ENCODE results near the gene CTNND2.
"Not testable (repeated sequence)": the region's sequence is repeated elsewhere in the genome, so short reads cannot be mapped to it uniquely, and the experiment has no call there.

Gene CTNND2

DNA sequence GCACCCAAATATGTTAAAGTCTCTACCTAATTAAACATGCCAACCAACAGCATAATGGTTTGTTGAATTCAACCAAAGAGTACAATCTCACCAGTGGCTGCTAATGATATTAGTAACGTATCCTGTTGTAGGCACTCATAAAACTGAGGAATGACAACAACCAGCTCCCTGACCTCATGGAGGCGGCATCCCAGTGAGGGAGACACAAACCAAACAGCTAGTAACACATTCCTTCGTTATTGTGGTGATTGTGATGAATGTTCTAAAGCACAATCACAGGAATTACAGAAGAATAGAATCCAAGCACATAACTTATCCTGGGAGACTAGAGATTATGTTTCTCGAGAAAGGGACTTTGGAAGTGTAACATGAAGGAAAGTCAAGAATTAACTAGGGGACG is 224.6 kb downstream of the CTNND2 start:
- no peak for DNase-seq (ENCODE audit: low read depth in 3 of 3)

DNA sequence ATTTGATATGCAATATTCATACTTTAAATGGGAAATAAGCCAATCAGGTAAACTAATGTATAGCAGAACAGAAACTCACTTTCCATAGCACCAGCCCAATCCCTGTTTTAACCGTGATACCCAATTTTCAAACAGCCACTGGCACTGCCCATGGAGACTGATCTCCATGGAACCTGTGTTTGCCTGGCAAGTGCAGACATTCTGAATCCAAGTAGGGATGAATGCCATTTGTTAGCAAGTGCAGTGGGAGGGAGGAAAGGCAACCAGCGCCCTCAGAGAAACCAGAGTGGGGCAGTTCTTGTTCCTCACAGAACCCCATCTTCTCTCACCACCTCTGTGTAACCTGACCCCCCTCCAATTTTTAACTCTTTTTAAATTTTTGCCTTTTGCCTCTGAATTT is 229.1 kb downstream of the CTNND2 start:
- no peak for DNase-seq (ENCODE audit: low read depth in 3 of 3)

DNA sequence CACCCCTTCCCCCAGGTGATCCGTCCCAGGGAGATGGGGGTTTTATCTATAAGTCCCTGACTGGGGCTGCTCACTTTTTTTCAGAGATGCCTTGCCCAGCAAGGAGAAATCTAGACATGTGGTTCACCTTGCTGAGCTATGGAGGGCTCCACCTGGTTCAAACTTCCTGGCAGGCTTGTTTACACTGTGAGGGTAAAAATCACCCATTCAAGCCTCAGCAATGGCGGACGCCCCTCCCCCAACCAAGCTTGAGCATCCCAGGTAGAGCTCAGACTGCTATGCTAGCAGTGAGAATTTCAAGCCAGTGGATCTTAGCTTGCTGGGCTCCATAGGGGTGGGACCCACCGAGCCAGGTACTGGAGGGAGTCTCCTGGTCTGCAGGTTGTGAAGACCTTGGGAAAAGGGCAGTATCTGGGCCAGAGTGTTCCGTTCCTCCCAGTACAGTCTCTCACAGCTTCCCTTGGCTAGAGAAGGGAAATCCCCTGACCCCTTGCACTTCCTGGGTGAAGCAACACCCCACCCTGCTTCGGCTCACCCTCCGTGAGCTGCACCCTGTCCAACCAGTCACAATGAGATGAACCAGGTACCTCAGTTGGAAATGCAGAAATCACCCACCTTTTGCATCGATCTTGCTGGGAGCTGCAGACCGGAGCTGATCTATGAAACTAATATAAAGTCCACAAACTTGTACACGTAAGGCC is 231.7 kb downstream of the CTNND2 start:
- DNase-seq (ENCODE audit: low read depth in 3 of 3): no peak

DNA sequence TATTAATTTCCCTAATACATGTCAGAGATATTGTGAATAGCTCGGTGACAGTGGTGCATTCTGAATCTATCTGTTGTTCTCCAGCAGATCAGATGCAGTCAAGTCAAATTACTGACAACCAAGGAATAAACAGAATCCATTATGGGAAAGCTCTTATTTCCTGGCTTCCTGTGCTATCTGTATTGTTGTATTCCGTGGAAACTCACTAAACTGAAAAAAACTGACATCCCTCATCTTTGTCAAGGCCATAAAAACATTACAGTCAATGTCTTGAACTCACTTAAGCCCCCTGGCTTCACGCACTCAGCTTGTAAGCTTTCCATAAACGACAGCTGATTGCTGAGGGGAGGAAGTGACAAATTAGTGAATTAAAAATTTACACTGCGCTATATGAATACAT is 245.9 kb downstream of the CTNND2 start:
- no peak for DNase-seq (ENCODE audit: low read depth in 3 of 3)

DNA sequence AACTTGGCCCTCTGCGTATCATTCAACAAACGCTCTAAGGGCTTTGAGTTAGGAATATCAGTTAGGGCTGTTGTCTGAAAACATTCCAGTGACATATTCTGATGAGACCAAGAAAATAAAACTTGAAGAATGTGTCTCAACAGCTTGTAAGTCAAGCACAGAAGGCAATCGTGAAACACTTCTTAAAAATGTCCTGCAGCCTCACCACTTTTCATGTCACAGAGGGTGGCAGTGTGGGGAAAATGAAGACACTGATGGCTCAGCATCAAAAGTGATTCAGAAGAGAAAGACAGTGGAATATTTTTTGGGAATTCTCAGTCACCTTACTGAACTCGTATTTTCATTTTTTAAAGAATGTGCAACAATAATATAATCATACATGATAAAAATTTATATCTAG is 247.3 kb downstream of the CTNND2 start:
- DNase-seq (ENCODE audit: low read depth in 3 of 3): no peak

DNA sequence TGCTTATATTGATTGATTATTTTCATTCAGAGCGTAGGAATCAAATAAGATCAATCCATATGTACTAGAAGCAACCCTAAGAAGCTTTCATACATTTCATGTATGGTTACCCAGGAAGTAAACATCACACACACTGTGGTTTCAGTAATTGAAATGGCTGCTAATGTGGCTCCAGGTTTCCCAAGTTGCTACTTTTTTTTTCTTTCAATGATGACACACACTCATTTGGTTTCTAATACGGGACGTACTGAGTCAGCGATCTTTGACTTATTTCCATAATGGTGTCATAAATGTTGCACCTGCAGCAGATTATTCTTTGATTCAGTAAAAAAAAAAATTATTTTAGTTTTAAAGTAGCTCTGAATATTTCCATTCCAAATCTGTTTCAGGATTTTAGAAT is 248.6 kb downstream of the CTNND2 start:
- no peak for DNase-seq (ENCODE audit: low read depth in 3 of 3)

DNA sequence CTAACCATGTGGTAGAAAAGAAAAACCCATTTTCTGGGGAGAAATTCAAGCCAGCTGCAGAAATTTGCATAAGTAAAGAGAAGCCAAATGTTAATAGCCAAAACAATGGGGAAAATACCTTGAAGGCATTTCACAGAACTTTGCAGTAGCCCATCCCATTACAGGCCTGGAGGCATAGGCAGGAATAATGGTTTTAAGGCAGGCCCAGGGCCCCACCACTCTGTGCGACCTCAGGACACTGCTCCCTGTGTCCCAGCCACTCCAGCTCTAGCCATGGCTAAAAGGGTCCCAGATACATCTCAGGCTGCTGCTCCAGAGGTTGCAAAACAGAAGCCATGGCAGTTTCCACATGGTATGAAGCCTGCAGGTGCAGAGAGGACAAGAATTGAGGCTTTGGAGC is 253.3 kb downstream of the CTNND2 start:
- DNase-seq (ENCODE audit: low read depth in 3 of 3): no peak

DNA sequence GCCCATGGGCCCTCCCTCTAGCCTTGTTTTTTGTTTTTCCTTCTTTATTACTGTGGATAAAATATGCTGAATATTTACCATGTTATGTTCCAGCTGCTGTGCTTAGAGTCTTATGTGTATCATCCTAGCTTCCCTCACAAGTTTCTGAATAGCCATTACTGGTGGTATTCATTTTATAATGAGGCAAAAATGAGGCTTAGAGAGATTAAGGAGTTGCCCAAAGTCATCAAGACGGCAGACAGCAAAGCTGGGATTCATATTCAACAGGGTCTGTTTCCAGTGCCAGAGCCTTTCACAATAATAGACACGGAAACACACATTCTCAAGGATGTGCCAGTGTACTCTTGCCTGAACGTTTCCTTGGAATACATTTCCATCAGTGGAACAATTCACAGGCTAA is 258.1 kb downstream of the CTNND2 start:
- no peak for DNase-seq (ENCODE audit: low read depth in 3 of 3)

DNA sequence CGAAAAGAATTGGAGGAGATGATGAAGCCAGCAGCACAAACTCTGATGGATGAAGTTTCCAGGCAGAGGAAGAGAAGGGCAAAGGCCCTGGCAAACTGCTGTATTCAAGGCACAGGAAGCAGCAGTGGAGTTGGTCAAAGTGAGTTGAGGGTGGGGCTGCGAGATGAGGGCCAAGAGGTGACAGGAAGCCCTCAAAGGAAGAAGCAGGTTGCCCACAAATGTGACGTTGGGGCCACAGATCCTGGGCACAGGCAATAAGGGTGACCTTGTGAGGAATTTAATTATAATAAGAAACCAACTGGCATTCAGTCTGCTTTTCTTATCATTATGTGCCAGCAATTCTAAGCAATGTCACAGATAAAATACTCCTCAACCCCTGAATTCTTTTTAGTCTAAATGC is 261.8 kb downstream of the CTNND2 start:
- DNase-seq (ENCODE audit: low read depth in 3 of 3): no peak

DNA sequence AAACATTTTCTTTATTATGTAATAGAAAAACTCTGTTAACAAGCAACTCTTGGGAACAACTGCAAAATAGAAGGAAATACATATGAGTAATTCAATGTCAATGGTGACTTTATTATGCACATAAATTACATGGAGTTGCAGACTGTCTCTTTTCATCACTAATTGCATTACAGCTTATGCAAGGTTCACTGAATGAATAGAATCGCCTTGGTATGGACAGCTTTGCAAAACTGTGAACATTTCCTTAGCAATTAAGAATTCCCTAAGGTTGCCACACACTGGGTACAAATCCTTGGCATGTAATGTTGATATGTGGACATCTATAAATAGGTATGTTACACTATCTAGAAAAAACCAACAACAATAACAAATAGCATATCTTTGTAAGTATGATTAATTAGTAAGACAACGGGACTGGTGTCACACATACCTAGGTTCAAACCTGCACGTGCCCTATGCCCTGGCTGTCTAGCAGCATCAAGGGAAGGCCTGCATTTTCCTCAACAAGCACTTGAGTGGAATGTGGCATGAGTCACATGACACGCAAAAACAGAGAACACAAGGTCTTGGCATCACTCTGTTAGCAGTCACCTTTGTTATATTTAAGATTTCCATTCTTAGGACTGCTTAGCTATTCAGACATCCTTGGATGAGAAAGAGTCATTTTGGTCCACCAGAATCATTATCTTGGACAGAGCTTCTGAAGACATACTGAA is 263.9 kb downstream of the CTNND2 start:
- DNase-seq (ENCODE audit: low read depth in 3 of 3): no peak

DNA sequence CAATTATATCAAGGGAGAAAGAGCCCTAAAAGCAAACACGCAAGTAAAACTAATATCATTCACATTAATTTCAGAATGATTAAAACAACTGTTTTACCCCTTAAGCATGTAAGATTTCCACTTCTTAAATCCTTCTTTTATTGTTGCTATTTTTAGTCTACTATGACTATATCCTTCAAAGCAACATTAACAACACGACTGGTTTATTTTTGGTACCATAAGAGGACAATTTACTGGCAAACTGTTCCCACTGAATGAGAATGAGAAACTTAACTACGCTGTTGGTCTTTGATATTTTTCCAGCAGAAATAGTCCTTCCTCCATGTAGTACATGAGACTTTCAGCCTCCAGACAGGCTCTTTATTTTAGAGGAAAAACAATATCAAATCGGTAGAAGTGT is 281.5 kb downstream of the CTNND2 start:
- DNase-seq (ENCODE audit: low read depth in 3 of 3): no peak

DNA sequence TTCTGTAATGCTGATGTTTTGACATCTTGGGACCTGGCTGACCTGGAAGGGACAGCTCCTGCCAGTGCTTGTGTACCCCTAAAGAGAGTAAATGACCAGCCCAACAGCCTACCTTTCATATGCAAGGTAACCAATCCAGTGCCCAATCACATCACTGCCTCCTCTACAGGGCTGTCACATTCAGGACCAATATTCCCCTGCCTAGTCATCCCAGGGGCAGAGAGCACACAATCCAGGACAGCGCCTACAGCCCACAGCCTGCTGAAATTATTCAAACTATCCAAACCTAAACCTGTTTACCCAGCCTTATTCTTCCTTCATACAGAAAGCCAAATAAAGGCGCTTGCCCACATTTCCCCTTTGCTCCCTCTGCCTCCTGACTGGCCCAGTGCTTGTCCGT is 284.1 kb downstream of the CTNND2 start:
- no peak for DNase-seq (ENCODE audit: low read depth in 3 of 3)

DNA sequence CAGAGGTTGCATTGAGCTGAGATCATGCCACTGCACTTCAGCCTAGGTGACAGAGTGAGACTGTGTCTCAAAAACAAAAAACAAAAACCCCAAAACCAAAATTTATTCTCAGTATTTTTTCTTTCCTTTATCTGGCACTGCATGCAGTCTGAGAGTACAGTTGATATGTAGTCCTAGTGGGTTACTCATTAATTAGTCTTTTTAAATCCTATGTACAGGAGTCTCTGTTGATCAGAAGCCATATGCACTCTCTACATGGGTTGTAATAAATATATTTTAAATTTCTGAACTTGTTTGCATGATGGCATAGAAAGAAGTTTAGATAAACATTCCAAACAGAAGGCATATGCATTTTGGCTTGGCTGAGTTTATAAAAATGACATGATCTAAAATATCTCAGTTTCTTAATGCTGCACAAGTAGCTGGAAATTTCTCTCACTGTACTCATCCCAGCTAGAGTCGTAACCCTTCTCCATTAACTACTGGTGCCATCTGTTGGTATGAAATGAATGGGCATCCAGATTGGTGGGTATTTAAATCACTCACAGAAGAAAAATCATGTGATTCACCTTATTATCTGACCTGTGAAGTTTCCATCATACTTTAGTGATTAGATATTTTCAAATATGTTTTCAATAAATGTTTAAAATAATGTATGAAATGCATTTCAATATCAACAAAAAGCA is 284.8 kb downstream of the CTNND2 start:
- DNase-seq (ENCODE audit: low read depth in 3 of 3): no peak

DNA sequence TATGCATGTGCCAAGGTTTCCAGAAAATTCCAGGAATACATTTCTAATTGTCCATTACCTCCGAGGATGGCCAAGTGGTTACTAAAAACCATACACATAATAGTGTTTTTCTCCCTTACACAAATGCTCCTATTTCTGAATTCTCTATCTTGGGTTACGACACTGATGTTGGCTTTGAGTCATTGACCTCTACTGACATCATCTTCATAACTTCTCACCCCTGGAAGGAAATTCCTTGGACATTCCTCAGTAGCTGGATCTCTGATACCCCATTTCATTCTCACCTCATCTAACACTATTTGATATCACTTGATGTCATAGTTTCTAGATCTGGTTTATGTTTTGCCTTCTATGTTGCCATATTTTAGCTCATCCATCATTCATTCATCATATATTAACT is 287.2 kb downstream of the CTNND2 start:
- DNase-seq (ENCODE audit: low read depth in 3 of 3): no peak

DNA sequence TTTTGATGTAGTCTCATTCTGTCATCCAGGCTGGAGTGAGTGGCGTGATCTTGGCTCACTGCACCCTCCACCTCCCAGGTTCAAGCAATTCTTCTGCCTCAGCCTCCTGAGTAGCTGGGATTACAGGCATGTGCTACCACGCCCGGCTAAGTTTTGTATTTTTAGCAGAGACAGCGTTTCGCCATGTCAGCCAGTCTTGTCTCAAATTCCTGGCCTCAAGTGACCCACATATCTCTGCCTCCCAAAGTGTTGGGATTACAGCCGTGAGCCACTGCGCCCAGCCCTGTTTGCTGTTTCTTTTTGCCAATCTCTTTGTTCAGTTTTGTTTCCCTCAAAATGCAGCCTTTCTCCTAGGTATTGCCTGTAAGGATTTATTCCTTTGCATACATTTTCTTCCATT is 287.6 kb downstream of the CTNND2 start:
- not testable (repeated sequence) for DNase-seq (ENCODE audit: low read depth in 3 of 3)

DNA sequence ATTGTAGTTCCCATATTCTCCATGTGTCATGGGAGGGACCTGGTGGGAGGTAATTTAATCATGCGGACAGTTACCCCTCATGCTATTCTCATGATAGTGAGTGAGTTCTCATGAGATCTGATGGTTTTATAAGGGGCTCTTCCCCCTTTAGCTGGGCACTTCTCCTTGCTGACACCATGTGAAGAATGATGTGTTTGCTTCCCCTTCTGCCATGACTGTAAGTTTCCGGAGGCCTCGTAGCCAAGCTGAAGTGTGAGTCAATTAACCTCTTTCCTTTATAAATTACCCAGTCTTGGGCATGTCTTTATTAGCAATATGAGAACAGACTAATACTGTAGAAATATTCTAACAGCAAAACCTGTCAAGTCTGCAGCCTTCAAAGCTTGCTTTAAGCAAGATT is 293.2 kb downstream of the CTNND2 start:
- DNase-seq (ENCODE audit: low read depth in 3 of 3): no peak

DNA sequence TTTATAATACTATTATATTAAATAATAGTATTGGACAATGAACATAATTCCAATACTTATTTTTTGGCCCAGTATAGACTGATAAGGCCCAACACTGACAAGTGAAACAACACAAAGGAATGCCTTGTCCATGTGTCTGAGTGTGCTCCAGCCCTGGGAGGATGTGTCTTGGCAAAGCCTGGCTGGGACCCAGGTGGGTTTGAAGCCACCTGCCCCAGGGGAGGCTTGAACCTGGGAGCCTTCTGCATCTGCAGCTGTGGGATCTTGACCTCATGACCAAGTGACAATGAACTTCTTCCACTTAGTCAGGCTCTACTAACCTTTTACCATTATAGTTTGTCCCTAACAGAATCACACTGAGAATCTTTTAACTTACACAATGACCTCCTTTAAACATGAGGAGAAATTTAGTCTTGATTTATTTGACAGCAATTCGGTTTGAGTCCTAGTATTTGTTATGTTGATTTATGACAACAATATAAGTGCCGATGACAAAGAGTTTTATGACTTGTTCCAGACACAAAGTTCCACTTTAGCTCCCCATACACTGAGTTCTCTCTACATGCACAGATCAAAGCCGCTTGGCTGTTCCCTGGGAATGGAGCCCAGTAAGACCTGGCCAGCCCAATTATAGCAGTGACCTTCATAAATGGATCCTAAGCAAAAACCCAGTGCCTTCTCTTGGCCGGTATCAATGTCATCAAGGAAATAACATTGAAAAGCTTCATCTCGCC is 294.5 kb downstream of the CTNND2 start:
- no peak for DNase-seq (ENCODE audit: low read depth in 3 of 3)

DNA sequence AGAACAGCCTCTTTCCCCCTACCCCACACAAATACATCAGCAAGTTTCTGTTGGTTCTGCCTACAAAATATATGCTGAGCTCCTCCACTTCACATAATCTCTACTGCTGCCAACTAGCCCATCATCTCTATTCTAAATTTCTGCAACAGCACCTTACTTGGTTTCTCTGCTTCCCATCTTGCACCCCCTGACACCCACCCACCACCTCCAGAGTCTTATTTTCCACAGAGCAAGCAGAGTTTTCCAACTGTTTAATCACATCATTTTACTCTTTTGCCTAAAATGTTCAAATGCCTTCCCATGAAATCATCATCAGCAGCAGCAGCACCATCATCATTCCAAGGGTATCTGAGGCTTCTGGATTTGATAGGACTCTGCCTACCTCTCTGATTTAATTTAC is 295.7 kb downstream of the CTNND2 start:
- DNase-seq (ENCODE audit: low read depth in 3 of 3): no peak

DNA sequence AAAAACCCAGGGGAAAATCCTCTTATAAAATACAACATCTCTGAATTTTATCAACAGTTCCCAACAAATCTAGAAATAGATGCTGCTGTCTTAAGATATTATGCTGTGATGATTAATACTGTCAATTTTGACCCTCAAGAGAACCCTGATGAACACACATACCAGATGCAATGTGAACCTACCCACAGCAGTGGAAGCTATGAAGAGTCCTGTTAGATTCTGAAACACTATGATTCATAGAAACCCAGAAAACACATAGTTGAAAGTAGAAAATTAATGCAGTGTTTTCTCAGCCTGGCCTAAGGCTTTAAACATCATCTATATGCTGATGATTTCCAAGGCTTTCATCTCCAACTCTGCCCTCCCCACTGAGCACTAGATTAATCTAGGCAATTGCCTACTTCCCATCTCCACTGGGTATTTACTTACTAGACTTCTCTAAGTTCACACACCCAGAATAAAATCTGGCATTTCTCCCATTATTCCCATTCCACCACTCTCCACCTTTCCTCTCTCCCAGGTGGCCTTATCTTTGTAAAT is 296.2 kb downstream of the CTNND2 start:
- DNase-seq (ENCODE audit: low read depth in 3 of 3): no peak

DNA sequence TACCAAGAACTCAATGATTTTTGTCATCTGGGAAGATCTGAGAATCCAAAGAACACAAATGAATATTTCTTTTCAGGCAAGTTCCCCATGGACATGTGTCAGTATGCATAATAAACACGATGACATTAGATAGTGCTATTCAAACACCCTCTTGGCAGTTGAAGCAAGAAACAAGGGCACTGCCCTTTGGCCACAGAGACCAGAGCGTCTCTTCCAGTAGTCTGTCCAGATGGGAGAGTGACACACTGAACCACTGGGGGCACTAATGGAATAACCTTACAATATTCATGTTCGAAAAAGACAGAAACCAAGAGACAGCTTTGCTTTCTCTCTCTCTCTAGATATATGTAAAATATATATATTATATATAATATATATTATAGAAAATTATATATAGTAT is 301.9 kb downstream of the CTNND2 start:
- no peak for DNase-seq (ENCODE audit: low read depth in 3 of 3)

DNA sequence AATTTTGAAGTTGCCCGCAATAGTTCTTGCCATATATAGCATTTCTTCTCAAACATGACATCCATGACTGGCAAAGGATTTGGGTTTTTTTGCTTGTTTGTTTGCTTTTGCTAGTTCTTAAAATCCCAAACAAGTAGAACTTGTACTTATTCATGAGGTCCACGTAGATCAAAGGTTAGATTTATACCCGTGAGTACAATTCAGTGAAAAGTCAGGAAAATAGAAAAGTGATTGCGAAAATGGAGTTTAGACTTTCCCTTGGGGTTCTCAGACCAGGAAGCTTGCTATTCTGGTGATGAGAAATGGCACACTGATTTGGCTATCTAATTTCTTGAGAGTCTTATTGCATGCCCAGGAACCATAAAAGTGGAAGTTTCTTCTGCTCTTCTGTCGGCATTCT is 304.7 kb downstream of the CTNND2 start:
- DNase-seq (ENCODE audit: low read depth in 3 of 3): no peak

DNA sequence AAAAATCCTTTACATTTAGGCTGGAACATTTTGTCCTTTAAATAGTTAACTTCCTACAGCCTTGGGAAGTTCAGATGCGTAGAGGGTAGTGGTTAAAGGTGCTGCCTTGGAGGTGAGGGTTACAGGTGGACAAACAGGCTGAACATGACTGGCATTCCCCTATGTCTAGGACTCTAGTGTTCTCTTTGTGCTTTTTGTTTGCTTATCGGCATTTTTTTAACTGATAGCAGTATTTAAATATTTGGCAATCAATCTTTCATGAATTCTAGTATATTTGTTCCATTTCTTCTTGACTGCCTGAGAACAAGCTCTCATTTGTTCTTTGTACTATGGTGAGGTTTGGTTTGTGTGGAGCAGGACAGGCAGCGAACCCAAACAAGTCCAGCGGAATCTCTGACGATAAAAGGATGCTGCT is 307.6 kb downstream of the CTNND2 start:
- no peak for DNase-seq (ENCODE audit: low read depth in 3 of 3)
